SK-N-SH (cell line): ENCODE measurements around the gene SLC35G1.

Experiments used
- CTCF ChIP-seq: fragments of 200-600 bp; sonication (generic); IDR thresholded peaks from 2 replicates; pipeline ENCODE4 v1.6.1; 2017; ENCODE audit warnings: antibody characterized with exemption, mild to moderate bottlenecking, moderate library complexity
- GATA2 ChIP-seq: sonication (generic); formaldehyde crosslinking; IDR thresholded peaks from 2 replicates; pipeline ENCODE4 v1.5.0; 2020; ENCODE audit warnings: mild to moderate bottlenecking, missing genetic modification reagents
- MAX ChIP-seq: IDR thresholded peaks from 2 replicates; pipeline ENCODE4 v1.4.0; 2012; ENCODE audit warnings: low read depth
- NRF1 ChIP-seq: IDR thresholded peaks from 2 replicates; pipeline ENCODE4 v1.6.1; 2012; ENCODE audit warnings: low read depth, mild to moderate bottlenecking, low read length
- RAD21 ChIP-seq: IDR thresholded peaks from 2 replicates; pipeline ENCODE4 v1.6.1; 2012; ENCODE audit warnings: mild to moderate bottlenecking, low read length
- RCOR1 ChIP-seq: fragments of 150-350 bp; IDR thresholded peaks from 2 replicates; pipeline ENCODE4 v1.6.1; 2017; ENCODE audit warnings: antibody characterized with exemption, low read length
- REST ChIP-seq: IDR thresholded peaks from 2 replicates; pipeline ENCODE4 v1.6.1; 2012; ENCODE audit warnings: mild to moderate bottlenecking, low read depth, low read length, moderate library complexity
- TAF1 ChIP-seq: IDR thresholded peaks from 2 replicates; pipeline ENCODE4 v1.6.1; 2012; ENCODE audit warnings: low read depth, mild to moderate bottlenecking, low read length, moderate library complexity, borderline replicate concordance
- USF1 ChIP-seq: IDR thresholded peaks from 2 replicates; pipeline ENCODE4 v1.4.0; 2012; ENCODE audit warnings: low read depth, borderline replicate concordance

GRCh38 chr10:93879273-93879672, 14.5 kb upstream of the SLC35G1 start:
- TF ChIP-seq CTCF (no peak), TAF1 (no peak), RAD21 (no peak), MAX (no peak), RCOR1 (no peak), GATA2 (CRISPR knock-in tag) (no peak), REST (no peak), USF1 (no peak), NRF1 (no peak)
